Pons (tissue), 1 donor: ENCODE data around the gene SDC1.

Source experiments
- DNase-seq: peaks from one replicate; pipeline ENCODE4 v3.0.0-alpha.2; 2016; ENCODE audit warnings: low spot score

The SDC1 gene

GRCh38 chr2:20213651-20214565, 11.0 kb downstream of the SDC1 start:
- DNase-seq: no peak

GRCh38 chr2:20212871-20213503, 11.9 kb downstream of the SDC1 start:
- no peak for DNase-seq

- DNase-seq: no peak
These were observed 12.5 kb downstream of the SDC1 start for GRCh38 chr2:20212459-20212870.

- DNase-seq: no peak
These were observed 13.0 kb downstream of the SDC1 start for GRCh38 chr2:20211860-20212458.

GRCh38 chr2:20211420-20211819, 13.5 kb downstream of the SDC1 start:
- no peak for DNase-seq

GRCh38 chr2:20210462-20210861, 14.5 kb downstream of the SDC1 start:
- DNase-seq: no peak

- DNase-seq: no peak
These were observed 15.4 kb downstream of the SDC1 start for GRCh38 chr2:20209373-20210109.

GRCh38 chr2:20208476-20208859, 16.5 kb downstream of the SDC1 start:
- no peak for DNase-seq

- DNase-seq: no peak
These were observed 17.9 kb downstream of the SDC1 start for GRCh38 chr2:20207051-20207450.

GRCh38 chr2:20205915-20206524, 18.9 kb downstream of the SDC1 start:
- DNase-seq: no peak

- DNase-seq: no peak
These were observed 19.9 kb downstream of the SDC1 start for GRCh38 chr2:20205069-20205468.

- DNase-seq: no peak
These were observed 21.3 kb downstream of the SDC1 start for GRCh38 chr2:20203521-20204225.

- no peak for DNase-seq
These were observed 21.9 kb downstream of the SDC1 start for GRCh38 chr2:20203072-20203471.

GRCh38 chr2:20201671-20202070, 23.3 kb downstream of the SDC1 start:
- no peak for DNase-seq

GRCh38 chr2:20200697-20201555, 24.0 kb downstream of the SDC1 start:
- no peak for DNase-seq

GRCh38 chr2:20199633-20200270, 25.2 kb downstream of the SDC1 start:
- DNase-seq: no peak

GRCh38 chr2:20198796-20199632, 25.9 kb downstream of the SDC1 start:
- no peak for DNase-seq

GRCh38 chr2:20198001-20198400, 26.9 kb downstream of the SDC1 start:
- DNase-seq: no peak

GRCh38 chr2:20197192-20197591, 27.7 kb downstream of the SDC1 start:
- no peak for DNase-seq
